Natural killer cell (primary cell): ENCODE data around the gene SLC66A3. TPM values are rescaled to one million over a fixed set of nuclear protein-coding genes. Genes with fewer than 3 reads are reported as not detected.

Source experiments
- ATAC-seq, 3 donors: fragments of 150-1000 bp in 2 of 3; fragments of 200-7000 bp in 1 of 3; cut with Tn5 transposase; 1 replicate in 1 of 3; 2 replicates in 2 of 3; pipeline ENCODE4 v1.10.0; 2021; ENCODE audit warnings: mild to moderate bottlenecking in 2 of 3, moderate library complexity in 2 of 3
- DNase-seq, 2 donors: peaks; one replicate each; pipeline versions ENCODE4 v3.0.0 to v3.0.0-alpha.2; 2013 to 2021; ENCODE audit warnings: mixed read lengths in 1 of 2
- H3K27ac ChIP-seq: one replicate; pipeline ENCODE4 v1.5.1; 2013; ENCODE audit warnings: mild to moderate bottlenecking, low read length
- H3K27me3 ChIP-seq: one replicate; pipeline ENCODE4 v1.6.1; 2013; ENCODE audit warnings: low read length; ENCODE audit not compliant: control insufficient read depth, insufficient read depth
- H3K36me3 ChIP-seq: one replicate; pipeline ENCODE4 v1.6.1; 2013; ENCODE audit warnings: low read length; ENCODE audit not compliant: control insufficient read depth, insufficient read depth
- H3K4me1 ChIP-seq: one replicate; pipeline ENCODE4 v1.6.1; 2013; ENCODE audit warnings: low read length; ENCODE audit not compliant: control insufficient read depth, insufficient read depth
- H3K4me3 ChIP-seq: one replicate; pipeline ENCODE4 v1.5.1; 2013; ENCODE audit warnings: low read length
- H3K9me3 ChIP-seq: one replicate; pipeline ENCODE4 v1.6.1; 2013; ENCODE audit warnings: low read length; ENCODE audit not compliant: control insufficient read depth, insufficient read depth
- H3K27ac Mint-ChIP-seq, 2 donors: one replicate each; pipeline ENCODE4 v1.8.0; 2022; ENCODE audit warnings: mild to moderate bottlenecking in 2 of 2, mixed read lengths in 2 of 2, moderate library complexity in 1 of 2
- H3K27me3 Mint-ChIP-seq, 2 donors: one replicate each; pipeline ENCODE4 v1.8.0; 2022; ENCODE audit warnings: low read depth in 2 of 2, mixed read lengths in 2 of 2
- H3K36me3 Mint-ChIP-seq: one replicate; pipeline ENCODE4 v1.8.0; 2022; ENCODE audit warnings: mixed read lengths
- H3K4me1 Mint-ChIP-seq, 2 donors: one replicate each; pipeline ENCODE4 v1.8.0; 2022; ENCODE audit warnings: mixed read lengths in 2 of 2
- H3K4me3 Mint-ChIP-seq: one replicate; pipeline ENCODE4 v1.8.0; 2022; ENCODE audit warnings: mild to moderate bottlenecking, moderate library complexity, mixed read lengths
- H3K9me3 Mint-ChIP-seq, 2 donors: one replicate each; pipeline ENCODE4 v1.8.0; 2022; ENCODE audit warnings: mixed read lengths in 2 of 2
- WGBS: methylation state at CpG from one replicate; pipeline ENCODE4 v1.1.7; 2013; ENCODE audit warnings: missing lambda C conversion rate; ENCODE audit not compliant: insufficient coverage; 5-methylcytosine and 5-hydroxymethylcytosine counted together
- intact Hi-C: fragments of 100-400 bp; cut with micrococcal nuclease; formaldehyde crosslinking; loops from one replicate; pipeline ENCODE4 v1.14.2; 2022
- total RNA-seq, 4 donors: library from RNA; stranded (reverse); fragments of 120-200 nt in 1 of 4; gene quantifications; one replicate each; pipeline versions ENCODE4 v1.2.3 to v1.2.4, GENCODE V29; 2013 to 2022
- TF ChIP-seq, protein P1 (sequence below): fragments of 200-600 bp; IDR thresholded peaks from one replicate; pipeline ENCODE4 v1.8.0; 2022; ENCODE audit warnings: antibody characterized with exemption

Gene SLC66A3
- total RNA-seq, 3 donors from 2014 or later (not counting 1 experiment from before 2014, with no cell fraction given), result 21.8 to 23.7 (median 22.5) TPM

DNA sequence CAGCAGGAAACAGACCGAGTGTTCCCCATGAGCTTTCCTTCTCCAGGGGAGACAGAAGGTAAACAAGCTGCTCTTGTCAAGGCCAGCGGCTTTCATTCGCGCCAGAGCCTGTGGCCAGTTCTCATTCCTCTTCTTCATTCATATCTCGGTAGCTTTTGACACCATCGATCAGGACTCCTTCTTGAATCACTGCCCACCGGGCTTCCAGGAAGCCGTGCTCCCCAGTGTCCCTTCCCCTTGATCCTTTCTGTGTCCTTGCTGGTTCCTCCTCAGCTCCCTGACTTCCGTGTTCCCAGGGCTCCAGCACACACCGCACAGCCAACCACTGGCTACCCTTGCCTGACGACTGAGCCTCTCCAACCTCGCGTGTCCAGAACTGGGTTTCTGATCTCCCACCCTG lies 14.1 kb downstream of the SLC66A3 start:
- Mint-ChIP-seq H3K27ac (no peak overlapping the region), H3K4me3 (no peak overlapping the region), H3K27me3 (no peaks in the 10 kb centered on the region), H3K36me3 (no peaks in the 10 kb centered on the region), H3K4me1 (peaks cover 0 to 3% of the 10 kb centered on the region in 2 donors), H3K9me3 (no peaks in the 10 kb centered on the region)
- no peak for ATAC-seq
- H3K27me3 ChIP-seq, result no peaks in the 10 kb centered on the region
- H3K9me3 ChIP-seq, result no peaks in the 10 kb centered on the region
- TF ChIP-seq, protein P1, sequence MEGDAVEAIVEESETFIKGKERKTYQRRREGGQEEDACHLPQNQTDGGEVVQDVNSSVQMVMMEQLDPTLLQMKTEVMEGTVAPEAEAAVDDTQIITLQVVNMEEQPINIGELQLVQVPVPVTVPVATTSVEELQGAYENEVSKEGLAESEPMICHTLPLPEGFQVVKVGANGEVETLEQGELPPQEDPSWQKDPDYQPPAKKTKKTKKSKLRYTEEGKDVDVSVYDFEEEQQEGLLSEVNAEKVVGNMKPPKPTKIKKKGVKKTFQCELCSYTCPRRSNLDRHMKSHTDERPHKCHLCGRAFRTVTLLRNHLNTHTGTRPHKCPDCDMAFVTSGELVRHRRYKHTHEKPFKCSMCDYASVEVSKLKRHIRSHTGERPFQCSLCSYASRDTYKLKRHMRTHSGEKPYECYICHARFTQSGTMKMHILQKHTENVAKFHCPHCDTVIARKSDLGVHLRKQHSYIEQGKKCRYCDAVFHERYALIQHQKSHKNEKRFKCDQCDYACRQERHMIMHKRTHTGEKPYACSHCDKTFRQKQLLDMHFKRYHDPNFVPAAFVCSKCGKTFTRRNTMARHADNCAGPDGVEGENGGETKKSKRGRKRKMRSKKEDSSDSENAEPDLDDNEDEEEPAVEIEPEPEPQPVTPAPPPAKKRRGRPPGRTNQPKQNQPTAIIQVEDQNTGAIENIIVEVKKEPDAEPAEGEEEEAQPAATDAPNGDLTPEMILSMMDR, result no peak
- H3K4me1 ChIP-seq, result no peaks in the 10 kb centered on the region
- no peak for DNase-seq
- no peaks in the 10 kb centered on the region for H3K36me3 ChIP-seq
- no peak overlapping the region for H3K4me3 ChIP-seq
- intact Hi-C loops, result no loop called here
- H3K27ac ChIP-seq, result no peak overlapping the region
- WGBS, result 94% methylated on average over 13 of the region's 13 CpGs

DNA sequence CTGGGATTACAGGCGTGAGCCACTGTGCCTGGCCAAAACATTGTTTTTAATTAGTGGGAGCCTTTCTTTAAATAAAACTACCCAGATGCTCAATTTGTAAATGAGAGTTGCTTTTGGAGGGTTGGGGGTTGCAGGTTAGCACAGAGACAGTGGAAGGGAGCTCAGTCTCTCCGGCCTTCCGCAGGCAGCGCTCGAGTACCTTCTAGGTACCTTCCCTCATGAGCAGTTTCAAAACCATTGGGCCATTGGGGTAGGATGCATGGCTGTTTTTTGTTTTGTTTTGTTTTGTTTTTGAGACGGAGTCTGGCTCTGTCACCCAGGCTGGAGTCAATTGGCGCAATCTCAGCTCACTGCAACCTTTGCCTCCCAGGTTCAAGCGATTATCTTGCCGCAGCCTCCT lies 19.0 kb downstream of the SLC66A3 start:
- peaks cover 5% of the 10 kb centered on the region for H3K4me1 ChIP-seq
- no peaks in the 10 kb centered on the region for H3K9me3 ChIP-seq
- no peaks in the 10 kb centered on the region for H3K27me3 Mint-ChIP-seq
- no peak overlapping the region for H3K27ac Mint-ChIP-seq
- intact Hi-C loops, result no loop called here
- no peaks in the 10 kb centered on the region for H3K36me3 Mint-ChIP-seq
- 97% methylated on average over 9 of the region's 9 CpGs for WGBS
- H3K27me3 ChIP-seq, result no peaks in the 10 kb centered on the region
- H3K36me3 ChIP-seq, result peaks cover 15% of the 10 kb centered on the region
- no peaks in the 10 kb centered on the region for H3K9me3 Mint-ChIP-seq
- no peak overlapping the region for H3K4me3 Mint-ChIP-seq
- peaks cover 12 to 13% of the 10 kb centered on the region in 2 donors for H3K4me1 Mint-ChIP-seq
- DNase-seq (no peak), ATAC-seq (no peak)
- no peak overlapping the region for H3K4me3 ChIP-seq
- TF ChIP-seq, protein P1, result no peak
- no peak overlapping the region for H3K27ac ChIP-seq

DNA sequence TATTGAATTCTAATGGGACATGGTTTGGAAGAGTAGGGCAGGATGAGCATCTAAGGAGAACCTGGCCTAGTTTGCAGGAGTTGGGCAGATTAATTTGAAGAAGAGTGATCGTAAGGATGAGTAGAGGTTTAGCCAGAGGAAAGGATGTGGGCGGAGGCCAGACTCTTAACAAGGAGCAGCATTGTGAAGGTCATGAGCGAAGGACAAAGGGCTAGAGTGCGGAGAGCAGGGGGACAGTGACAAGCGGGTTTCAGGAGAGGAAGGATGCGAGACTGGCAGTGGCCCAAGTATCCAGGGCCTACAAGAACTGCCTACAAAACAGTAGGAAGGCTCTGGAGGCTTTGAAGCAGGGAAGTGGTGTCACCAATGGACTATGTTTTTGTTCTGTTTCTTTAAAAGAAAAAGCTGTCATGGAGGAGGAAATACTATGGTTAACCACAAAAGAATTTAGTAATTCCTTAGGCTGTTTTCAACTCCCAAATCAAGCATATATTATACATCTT lies 20.1 kb downstream of the SLC66A3 start:
- DNase-seq, result no peak
- H3K36me3 ChIP-seq, result peaks cover 21% of the 10 kb centered on the region
- intact Hi-C loops, result no loop called here
- H3K4me3 Mint-ChIP-seq, result no peak overlapping the region
- H3K4me1 ChIP-seq, result peaks cover 5% of the 10 kb centered on the region
- H3K27ac ChIP-seq, result no peak overlapping the region
- no peaks in the 10 kb centered on the region for H3K9me3 Mint-ChIP-seq
- H3K4me3 ChIP-seq, result no peak overlapping the region
- peaks cover 12% of the 10 kb centered on the region in 2 donors for H3K4me1 Mint-ChIP-seq
- H3K27me3 ChIP-seq, result no peaks in the 10 kb centered on the region
- no peaks in the 10 kb centered on the region for H3K9me3 ChIP-seq
- H3K27me3 Mint-ChIP-seq, result no peaks in the 10 kb centered on the region
- H3K27ac Mint-ChIP-seq, result peak overlapping the region; percentile 0 to 56
- TF ChIP-seq, protein P1, result no peak
- WGBS, result 48% methylated on average over 6 of the region's 6 CpGs
- ATAC-seq, result no peak
- no peaks in the 10 kb centered on the region for H3K36me3 Mint-ChIP-seq
